ENCODE results near the gene ALDH1A3.

DNA sequence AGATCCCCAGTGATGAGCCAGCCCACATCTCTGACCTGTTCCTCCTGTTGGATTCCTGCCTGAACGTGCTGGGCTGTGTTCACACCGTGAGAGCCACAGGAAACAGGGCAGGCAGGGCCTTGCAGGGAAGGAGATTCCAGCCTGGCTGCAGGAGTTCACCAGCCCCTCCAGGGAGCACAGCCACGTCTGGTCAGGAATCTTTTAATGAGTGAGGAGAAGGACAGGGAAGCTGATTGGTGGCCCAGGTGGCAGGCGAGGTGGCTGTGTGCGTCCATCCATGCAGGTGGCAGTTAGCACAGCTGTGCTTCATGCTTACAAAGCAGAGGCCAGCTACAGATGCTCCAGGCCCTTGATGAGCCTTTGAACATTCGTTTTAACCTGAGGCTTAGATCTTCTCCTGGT is 50.0 kb downstream of the ALDH1A3 start:
- TF ChIP-seq TAF1 (conservative IDR thresholded peaks at IDR 0.05) (no peak), RAD21 (IDR thresholded peaks at IDR 0.05) (no peak), FOXA1 (IDR thresholded peaks at IDR 0.05) (no peak), GABPA (IDR thresholded peaks at IDR 0.05 in 1 of 2, conservative IDR thresholded peaks at IDR 0.05 in 1 of 2) (no peak)
